ENCODE results near the gene CDCA8.

GRCh38 chr1:37647281-37647680, 45.0 kb upstream of the CDCA8 start:
- TF ChIP-seq CTCF (conservative IDR thresholded peaks at IDR 0.05; ENCODE audit: low read depth, low read length) (no peak), EZH2 (IDR thresholded peaks at IDR 0.05; ENCODE audit: borderline replicate concordance, low read depth, low read length, poor library complexity, severe bottlenecking) (no peak)

Data from A673 (cell line).